GM12878 (cell line): Measurements from ENCODE around the gene CAMK2D. TPM values are rescaled to one million over a fixed set of nuclear protein-coding genes. Genes with fewer than 3 reads are reported as not detected.

ENCODE experiments used
- ATAC-seq: fragments of 200-7000 bp; cut with Tn5 transposase; 3 replicates; pipeline ENCODE4 v1.9.1; 2020; ENCODE audit warnings: mild to moderate bottlenecking, moderate library complexity
- BruUV-seq: library from RNA; stranded (reverse); fragments of 400-500 nt; replicated peaks from 2 replicates; lab custom pipeline; 2021; lab: Mats Ljungman, UMichigan
- CTCF ChIA-PET: fragments of 300-600 bp; sonication (Branson Sonifier 250); formaldehyde crosslinking; extraction: SDS; loops from one replicate; lab custom pipeline; 2021; ENCODE audit warnings: inconsistent platforms; lab: Yijun Ruan, JAX
- POLR2A ChIA-PET: fragments of 350-600 bp; formaldehyde crosslinking; extraction: SDS; loops from one replicate; lab custom pipeline; 2021; ENCODE audit warnings: inconsistent platforms; lab: Charles Lee
- RAD21 ChIA-PET: fragments of 300-600 bp; sonication (Branson Sonifier 250); formaldehyde crosslinking; loops from one replicate; lab custom pipeline; 2023; ENCODE audit warnings: antibody characterized with exemption; ENCODE audit not compliant: unreplicated experiment; lab: Charles Lee
- SMC1A ChIA-PET: fragments of 300-600 bp; sonication (Branson Sonifier 250); formaldehyde crosslinking; loops from one replicate; lab custom pipeline; 2023; ENCODE audit not compliant: unreplicated experiment, uncharacterized antibody; lab: Charles Lee
- DNase-seq: peaks from one replicate; pipeline ENCODE4 v3.0.0-alpha.2; 2011; ENCODE audit warnings: low read depth, low spot score
- FAIRE-seq: peaks from 3 replicates; lab custom pipeline; 2011; peaks lifted over from hg19 to GRCh38; lab: Jason Lieb, UNC
- H2AFZ ChIP-seq: 2 replicates; pipeline ENCODE4 v1.6.0; 2011; ENCODE audit warnings: low read depth, low read length, control low read depth; ENCODE audit not compliant: control insufficient read depth
- H3K27ac ChIP-seq: 2 replicates; pipeline ENCODE4 v1.5.1; 2011; ENCODE audit warnings: control low read depth; ENCODE audit not compliant: control insufficient read depth, insufficient read depth
- H3K27me3 ChIP-seq, 2 experiments: replicated peaks in 1 of 2; 2 replicates each; pipeline versions ENCODE4 v1.6.0 to v1.6.1; 2011; ENCODE audit warnings: low read length in 1 of 2; ENCODE audit not compliant: control insufficient read depth in 2 of 2, insufficient read depth in 2 of 2
- H3K36me3 ChIP-seq, 2 experiments: 2 replicates each; pipeline ENCODE4 v1.5.1; 2011; ENCODE audit warnings: low read length in 1 of 2; ENCODE audit not compliant: control insufficient read depth in 2 of 2, insufficient read depth in 2 of 2
- H3K4me1 ChIP-seq: 2 replicates; pipeline ENCODE4 v1.6.1; 2011; ENCODE audit warnings: mild to moderate bottlenecking, low read length, moderate library complexity, mixed read lengths; ENCODE audit not compliant: control insufficient read depth, insufficient read depth
- H3K4me2 ChIP-seq: 2 replicates; pipeline ENCODE4 v1.6.0; 2011; ENCODE audit warnings: control low read depth; ENCODE audit not compliant: control insufficient read depth, insufficient read depth
- H3K4me3 ChIP-seq: fragments of 200-600 bp; sonication (generic); 2 replicates; pipeline ENCODE4 v1.5.1; 2016
- H3K79me2 ChIP-seq: 2 replicates; pipeline ENCODE4 v1.6.0; 2011; ENCODE audit warnings: low read length; ENCODE audit not compliant: control insufficient read depth, insufficient read depth
- H3K9ac ChIP-seq: 2 replicates; pipeline ENCODE4 v1.8.0; 2011; ENCODE audit warnings: low read length, control low read depth, mixed read lengths; ENCODE audit not compliant: control insufficient read depth, insufficient read depth
- H3K9me3 ChIP-seq: replicated peaks from 3 replicates; pipeline ENCODE4 v1.5.1; 2011; ENCODE audit warnings: mild to moderate bottlenecking, low read length; ENCODE audit not compliant: control insufficient read depth, insufficient read depth
- H4K20me1 ChIP-seq: 2 replicates; pipeline ENCODE4 v1.6.0; 2011; ENCODE audit not compliant: control insufficient read depth, insufficient read depth
- CBFB ChIP-seq: IDR thresholded peaks from 2 replicates; pipeline ENCODE4 v1.6.1; 2016; ENCODE audit warnings: antibody characterized with exemption, low read depth
- CBX5 ChIP-seq: sonication (generic); IDR thresholded peaks from 2 replicates; pipeline ENCODE4 v1.6.1; 2016; ENCODE audit warnings: low read depth, moderate library complexity, mild to moderate bottlenecking, inconsistent platforms
- CEBPB ChIP-seq, 2 experiments: fragments of 150-350 bp in 1 of 2; IDR thresholded peaks; 2 replicates each; pipeline ENCODE4 v1.6.1; 2012 to 2014; ENCODE audit warnings: low read depth in 2 of 2, low read length in 2 of 2, borderline replicate concordance in 1 of 2, inconsistent platforms in 1 of 2
- CHD2 ChIP-seq: IDR thresholded peaks from 2 replicates; pipeline ENCODE4 v1.6.1; 2011; ENCODE audit warnings: low read depth, low read length, improper control_type of control experiment, borderline replicate concordance
- E4F1 ChIP-seq: fragments of 450-650 bp; IDR thresholded peaks from 2 replicates; pipeline ENCODE4 v1.6.1; 2018; ENCODE audit warnings: borderline replicate concordance, mild to moderate bottlenecking; ENCODE audit not compliant: partially characterized antibody
- HCFC1 ChIP-seq: fragments of 150-350 bp; IDR thresholded peaks from 2 replicates; pipeline ENCODE4 v1.6.1; 2014; ENCODE audit warnings: low read length
- HDAC2 ChIP-seq: fragments of 200-600 bp; sonication (generic); IDR thresholded peaks from 2 replicates; pipeline ENCODE4 v1.6.1; 2017
- JUNB ChIP-seq: IDR thresholded peaks from 2 replicates; pipeline ENCODE4 v1.6.1; 2016; ENCODE audit warnings: antibody characterized with exemption, mild to moderate bottlenecking
- MTA2 ChIP-seq: fragments of 450-650 bp; IDR thresholded peaks from 2 replicates; pipeline ENCODE4 v1.6.1; 2016; ENCODE audit warnings: low read depth, mild to moderate bottlenecking, moderate library complexity
- NFYA ChIP-seq: IDR thresholded peaks from 2 replicates; pipeline ENCODE4 v1.6.1; 2011; ENCODE audit warnings: low read depth, mild to moderate bottlenecking, low read length, improper control_type of control experiment, borderline replicate concordance
- POU2F2 ChIP-seq: IDR thresholded peaks from 3 replicates; pipeline ENCODE4 v1.6.1; 2011; ENCODE audit warnings: low read depth, mild to moderate bottlenecking, low read length, borderline replicate concordance
- RB1 ChIP-seq: fragments of 450-650 bp; formaldehyde crosslinking; IDR thresholded peaks from 2 replicates; pipeline ENCODE4 v1.6.1; 2017; ENCODE audit warnings: mild to moderate bottlenecking, borderline replicate concordance
- REST ChIP-seq: IDR thresholded peaks from 2 replicates; pipeline ENCODE4 v1.6.1; 2012; ENCODE audit warnings: mild to moderate bottlenecking, low read depth, low read length
- SMAD1 ChIP-seq: fragments of 450-650 bp; IDR thresholded peaks from 2 replicates; pipeline ENCODE4 v1.6.1; 2018; ENCODE audit warnings: mild to moderate bottlenecking, low read depth; ENCODE audit not compliant: partially characterized antibody
- TCF7 ChIP-seq: IDR thresholded peaks from 2 replicates; pipeline ENCODE4 v1.6.1; 2014; ENCODE audit warnings: antibody characterized with exemption, borderline replicate concordance
- WGBS: methylation state at CpG from one replicate; pipeline ENCODE4 v1.1.6; 2016; ENCODE audit warnings: low lambda C conversion rate; ENCODE audit not compliant: insufficient replicate concordance, insufficient coverage; ENCODE audit errors: missing lambda C conversion rate; 5-methylcytosine and 5-hydroxymethylcytosine counted together
- in situ Hi-C: fragments of 300-500 bp; cut with MboI; formaldehyde crosslinking; loops from 9 replicates; pipeline ENCODE4 v1.14.3; 2018; ENCODE audit warnings: mixed read lengths
- intact Hi-C: fragments of 100-400 bp; cut with micrococcal nuclease; formaldehyde crosslinking; loops from one replicate; pipeline ENCODE4 v1.14.2; 2022; ENCODE audit not compliant: unreplicated experiment
- polyA plus RNA-seq, 11 experiments: library from polyadenylated mRNA; depleted of rRNA in 4 of 11; unstranded in 6 of 11; stranded (reverse) in 5 of 11; fragments of >200 nt; fragmentation: Nextera tagmentation in 4 of 11; fragmentation: Illumina TruSeq in 1 of 11; extraction: Ambion mirVana in 4 of 11; extraction: Trizol in 1 of 11; gene quantifications; 1 replicate in 1 of 11; 2 replicates in 10 of 11; pipeline versions ENCODE4 v1.2.1 to v1.2.3, GENCODE V29; 2011 to 2016; ENCODE audit warnings: inconsistent platforms in 2 of 11, missing spikeins in 2 of 11, low read depth in 1 of 11
- total RNA-seq, 4 experiments: library from RNA; depleted of rRNA in 3 of 4; stranded (reverse); fragments of >200 nt in 3 of 4; fragmentation: Illumina TruSeq in 1 of 4; extraction: Trizol in 1 of 4; gene quantifications; 2 replicates each; pipeline versions ENCODE4 v1.2.1 to v1.2.3, GENCODE V29; 2013 to 2021

Gene CAMK2D
- total and polyA plus RNA-seq, 10 of the 15 experiments (the other 5 are each of a cell fraction or from before 2014, with no cell fraction given), result 6.9 to 88.5 (median 12.9) TPM

GRCh38 chr4:113620032-113620431 lies 141.5 kb downstream of the CAMK2D start:
- intact Hi-C loops, result no loop called here
- CTCF ChIA-PET, result no interaction called here
- 90% methylated on average over 2 of the region's 2 CpGs for WGBS
- TF ChIP-seq RB1 (no peak), SMAD1 (no peak), CHD2 (no peak), HDAC2 (no peak), E4F1 (no peak), MTA2 (no peak), JUNB (no peak), NFYA (no peak), REST (no peak), CBX5 (no peak), CEBPB (IDR thresholded peaks at IDR 0.05; ENCODE audit: borderline replicate concordance in 1 of 2, low read depth in 2 of 2, low read length in 2 of 2) (no peak), POU2F2 (no peak), HCFC1 (no peak), TCF7 (no peak), CBFB (no peak)
- TF ChIP-seq, all 136 proteins: peak for 0
- Histone ChIP-seq H3K9me3 (no peaks in the 10 kb centered on the region; the same call in 2 of the 3 replicates), H4K20me1 (no peaks in the 10 kb centered on the region), H3K36me3 (peaks cover 1 to 4% of the 10 kb centered on the region in 2 experiments; a peak in 3 of 4 replicates), H3K27ac (no peak overlapping the region), H3K9ac (no peak overlapping the region), H2AFZ (no peak overlapping the region), H3K4me3 (no peak overlapping the region), H3K4me1 (peaks cover 4% of the 10 kb centered on the region; the same call in 1 of the 2 replicates), H3K27me3 (no peaks in the 10 kb centered on the region), H3K4me2 (no peak overlapping the region), H3K79me2 (no peaks in the 10 kb centered on the region; the same call in 1 of the 2 replicates)
- RAD21 ChIA-PET, result interaction anchor here (1.2 to 2.9 kb wide), 3 partner anchors 15 to 56 kb away, joined by 4 to 21 read pairs (median 17); no protein-coding TSS in a partner anchor
- no peak for ATAC-seq
- no peak for FAIRE-seq
- BruUV-seq, result no TSS peak
- no peak for DNase-seq
- in situ Hi-C loops, result no loop called here
- SMC1A ChIA-PET, result interaction anchor here (0.8 to 7.1 kb wide), 8 partner anchors 8 to 206 kb away, joined by 3 to 96 read pairs (median 3); no protein-coding TSS in a partner anchor
- POLR2A ChIA-PET, result interaction anchor here (0.5 to 1.9 kb wide), 4 partner anchors 18 to 106 kb away, joined by 3 to 4 read pairs (median 3); no protein-coding TSS in a partner anchor
